CD4-positive, alpha-beta memory T cell (primary cell): ENCODE measurements around the gene VRK3. TPM values are rescaled to one million over a fixed set of nuclear protein-coding genes. Genes with fewer than 3 reads are reported as not detected.
"Not testable (repeated sequence)": the region's sequence is repeated elsewhere in the genome, so short reads cannot be mapped to it uniquely, and the experiment has no call there.

Experiments used
- CTCF ChIA-PET: fragments of 350-600 bp; sonication (Branson Sonifier 250); formaldehyde crosslinking; loops from one replicate; lab custom pipeline; 2021; ENCODE audit warnings: inconsistent platforms; ENCODE audit not compliant: partially characterized antibody; lab: Charles Lee
- POLR2A ChIA-PET: fragments of 350-600 bp; sonication (Branson Sonifier 250); formaldehyde crosslinking; loops from one replicate; lab custom pipeline; 2021; ENCODE audit not compliant: partially characterized antibody; lab: Charles Lee
- DNase-seq, 5 donors: peaks; one replicate each; pipeline versions ENCODE4 v3.0.0 to v3.0.0-alpha.2; 2020 to 2022; ENCODE audit warnings: mixed read lengths in 1 of 5
- H3K27ac ChIP-seq: one replicate; pipeline ENCODE4 v1.7.0; 2013; ENCODE audit warnings: low read depth, low read length
- H3K27me3 ChIP-seq: 2 replicates; pipeline ENCODE4 v1.7.0; 2013; ENCODE audit warnings: mild to moderate bottlenecking, low read length, moderate library complexity; ENCODE audit not compliant: insufficient read depth
- H3K36me3 ChIP-seq: 2 replicates; pipeline ENCODE4 v1.7.0; 2013; ENCODE audit warnings: mild to moderate bottlenecking, low read length, moderate library complexity; ENCODE audit not compliant: insufficient read depth
- H3K4me1 ChIP-seq: 2 replicates; pipeline ENCODE4 v1.7.0; 2013; ENCODE audit warnings: mild to moderate bottlenecking, low read length, moderate library complexity; ENCODE audit not compliant: insufficient read depth
- H3K4me3 ChIP-seq, 2 donors: one replicate each; pipeline ENCODE4 v1.7.0; 2013; ENCODE audit warnings: low read length in 2 of 2, mild to moderate bottlenecking in 1 of 2
- H3K9me3 ChIP-seq, 2 donors: one replicate each; pipeline ENCODE4 v1.7.0; 2013; ENCODE audit warnings: low read length in 2 of 2, control low read depth in 1 of 2; ENCODE audit not compliant: control insufficient read depth in 1 of 2
- H3K27ac Mint-ChIP-seq, 7 donors: one replicate each; pipeline ENCODE4 v1.8.0; 2020 to 2021; ENCODE audit warnings: mixed read lengths in 7 of 7, mild to moderate bottlenecking in 6 of 7, inconsistent platforms in 3 of 7, moderate library complexity in 3 of 7
- H3K27me3 Mint-ChIP-seq, 2 donors: one replicate each; pipeline ENCODE4 v1.8.0; 2020 to 2021; ENCODE audit warnings: mixed read lengths in 2 of 2
- H3K36me3 Mint-ChIP-seq, 2 donors: one replicate each; pipeline ENCODE4 v1.8.0; 2020 to 2021; ENCODE audit warnings: mixed read lengths in 2 of 2, inconsistent platforms in 1 of 2, mild to moderate bottlenecking in 1 of 2
- H3K4me1 Mint-ChIP-seq, 4 donors: one replicate each; pipeline ENCODE4 v1.8.0; 2020 to 2021; ENCODE audit warnings: mixed read lengths in 4 of 4, mild to moderate bottlenecking in 1 of 4
- H3K4me3 Mint-ChIP-seq, 8 donors: one replicate each; pipeline ENCODE4 v1.8.0; 2020 to 2021; ENCODE audit warnings: mixed read lengths in 8 of 8, mild to moderate bottlenecking in 7 of 8, moderate library complexity in 6 of 8, inconsistent platforms in 3 of 8
- H3K9me3 Mint-ChIP-seq, 8 donors: one replicate each; pipeline ENCODE4 v1.8.0; 2020 to 2021; ENCODE audit warnings: mixed read lengths in 8 of 8, mild to moderate bottlenecking in 5 of 8, inconsistent platforms in 3 of 8, moderate library complexity in 1 of 8
- intact Hi-C: fragments of 100-400 bp; cut with micrococcal nuclease; formaldehyde crosslinking; loops from one replicate; pipeline ENCODE4 v1.15.1; 2023
- polyA plus RNA-seq, 2 donors: library from polyadenylated mRNA; unstranded; fragments of 300-500 nt; fragmentation: Illumina TruSeq; gene quantifications; one replicate each; pipeline ENCODE4 v1.2.3, GENCODE V29; 2021
- total RNA-seq, 2 experiments: library from RNA; stranded (reverse); gene quantifications; one replicate each; pipeline ENCODE4 v1.2.3, GENCODE V29; 2021

The VRK3 gene
- total and polyA plus RNA-seq, 4 experiments from 2014 or later, result 85.8 to 114 (median 108) TPM

DNA sequence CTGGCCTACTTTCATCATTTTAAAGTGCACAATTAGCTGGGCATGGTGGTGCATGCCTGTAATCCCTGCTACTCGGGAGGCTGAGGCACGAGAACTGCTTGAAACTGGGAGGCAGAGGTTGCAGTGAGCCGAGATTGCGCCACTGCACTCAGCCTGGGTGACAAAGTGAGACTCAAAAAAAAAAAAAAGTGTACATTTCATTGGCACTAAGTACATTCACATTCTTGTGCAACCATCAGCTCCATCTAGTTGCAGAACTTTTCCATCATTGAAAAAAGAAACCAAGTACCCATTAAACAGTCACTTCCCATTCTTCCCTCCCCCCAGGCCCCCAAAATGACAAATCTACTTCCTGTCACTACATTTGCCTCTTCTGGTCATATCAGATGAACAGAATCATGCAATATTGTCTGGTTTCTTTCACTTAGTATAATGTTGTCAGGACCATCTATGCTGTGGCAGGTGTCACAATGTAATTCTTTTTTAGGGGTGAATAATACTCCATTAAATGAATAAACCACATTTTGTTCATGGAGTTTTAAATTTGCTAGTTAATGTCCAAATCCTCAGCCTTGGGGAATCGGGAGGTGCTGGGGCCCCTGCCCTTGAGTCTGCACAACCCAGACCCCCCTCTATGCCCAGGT lies 56.8 kb downstream of the VRK3 start:
- DNase-seq, result no peak
- H3K9me3 Mint-ChIP-seq, result peaks cover 0 to 2% (median 0%) of the 10 kb centered on the region in 8 donors
- peaks cover 6% of the 10 kb centered on the region for H3K27me3 ChIP-seq
- H3K36me3 ChIP-seq, result no peaks in the 10 kb centered on the region
- no peak overlapping the region for H3K4me3 ChIP-seq
- no peaks in the 10 kb centered on the region for H3K9me3 ChIP-seq
- H3K27ac ChIP-seq, result no peak overlapping the region
- no peaks in the 10 kb centered on the region for H3K4me1 Mint-ChIP-seq
- ChIA-PET CTCF (no interaction called here), POLR2A (no interaction called here)
- intact Hi-C loops, result no loop called here
- H3K27ac Mint-ChIP-seq, result peak overlapping the region in 1 of 7 donors; percentile 49
- no peaks in the 10 kb centered on the region for H3K4me1 ChIP-seq
- H3K27me3 Mint-ChIP-seq, result peaks cover 6 to 14% of the 10 kb centered on the region in 2 donors
- H3K4me3 Mint-ChIP-seq, result no peak overlapping the region
- H3K36me3 Mint-ChIP-seq, result no peaks in the 10 kb centered on the region

GRCh38 chr19:49960980-49961379 lies 64.2 kb downstream of the VRK3 start, which contains the start of gene SIGLEC11:
Gene SIGLEC11, minus strand, starts transcription at chr19:49961172. Its CDS starts 91 bp downstream, at chr19:49961081.
- H3K9me3 ChIP-seq, H3K36me3 Mint-ChIP-seq, H3K9me3 Mint-ChIP-seq, H3K36me3 ChIP-seq, H3K27ac ChIP-seq, DNase-seq, H3K27me3 Mint-ChIP-seq, H3K4me3 Mint-ChIP-seq, CTCF ChIA-PET, H3K4me1 ChIP-seq, H3K27me3 ChIP-seq, H3K27ac Mint-ChIP-seq, H3K4me3 ChIP-seq, POLR2A ChIA-PET, intact Hi-C loops, H3K4me1 Mint-ChIP-seq: not testable (repeated sequence)

- H3K4me3 ChIP-seq, H3K27me3 ChIP-seq, H3K4me1 Mint-ChIP-seq, H3K36me3 ChIP-seq, H3K9me3 ChIP-seq, CTCF ChIA-PET, POLR2A ChIA-PET, H3K36me3 Mint-ChIP-seq, H3K4me3 Mint-ChIP-seq, intact Hi-C loops, H3K27ac Mint-ChIP-seq, H3K27me3 Mint-ChIP-seq, H3K9me3 Mint-ChIP-seq, DNase-seq, H3K27ac ChIP-seq, H3K4me1 ChIP-seq: not testable (repeated sequence)
These were observed 65.3 kb downstream of the VRK3 start for GRCh38 chr19:49959892-49960291.

GRCh38 chr19:49958596-49958995 lies 66.6 kb downstream of the VRK3 start:
- H3K4me1 ChIP-seq, H3K27me3 ChIP-seq, H3K4me3 Mint-ChIP-seq, H3K36me3 Mint-ChIP-seq, H3K27ac ChIP-seq, CTCF ChIA-PET, POLR2A ChIA-PET, H3K27ac Mint-ChIP-seq, DNase-seq, H3K4me1 Mint-ChIP-seq, H3K4me3 ChIP-seq, H3K9me3 ChIP-seq, H3K36me3 ChIP-seq, intact Hi-C loops, H3K9me3 Mint-ChIP-seq: not testable (repeated sequence)
- peaks cover 8 to 12% of the 10 kb centered on the region in 2 donors for H3K27me3 Mint-ChIP-seq

DNA sequence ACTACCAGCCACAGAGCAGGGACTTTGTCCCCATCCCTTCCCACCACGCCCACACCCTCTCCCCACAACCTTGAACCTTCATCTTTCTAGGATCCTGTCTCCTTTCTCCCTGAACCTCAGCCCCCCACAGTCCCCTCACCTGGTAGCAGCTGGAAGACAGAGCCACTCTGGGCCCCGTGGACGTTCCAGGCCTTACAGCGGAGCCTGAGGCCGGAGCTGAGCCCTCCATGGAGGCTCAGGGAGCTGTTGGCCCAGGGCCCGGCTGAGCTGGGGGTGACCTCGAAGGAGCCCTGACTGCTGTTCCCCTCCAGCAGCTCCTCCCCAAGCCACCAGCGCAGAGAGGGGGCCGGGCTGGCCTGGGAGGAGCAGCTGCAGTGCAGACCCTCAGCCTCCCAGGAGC lies 67.0 kb downstream of the VRK3 start:
- intact Hi-C loops, H3K27ac ChIP-seq, H3K36me3 Mint-ChIP-seq, H3K4me3 Mint-ChIP-seq, H3K4me1 ChIP-seq, H3K9me3 Mint-ChIP-seq, H3K36me3 ChIP-seq, H3K9me3 ChIP-seq, H3K27ac Mint-ChIP-seq, DNase-seq, H3K4me1 Mint-ChIP-seq, H3K27me3 ChIP-seq, H3K4me3 ChIP-seq, CTCF ChIA-PET, POLR2A ChIA-PET: not testable (repeated sequence)
- H3K27me3 Mint-ChIP-seq, result peaks cover 6 to 14% of the 10 kb centered on the region in 2 donors

DNA sequence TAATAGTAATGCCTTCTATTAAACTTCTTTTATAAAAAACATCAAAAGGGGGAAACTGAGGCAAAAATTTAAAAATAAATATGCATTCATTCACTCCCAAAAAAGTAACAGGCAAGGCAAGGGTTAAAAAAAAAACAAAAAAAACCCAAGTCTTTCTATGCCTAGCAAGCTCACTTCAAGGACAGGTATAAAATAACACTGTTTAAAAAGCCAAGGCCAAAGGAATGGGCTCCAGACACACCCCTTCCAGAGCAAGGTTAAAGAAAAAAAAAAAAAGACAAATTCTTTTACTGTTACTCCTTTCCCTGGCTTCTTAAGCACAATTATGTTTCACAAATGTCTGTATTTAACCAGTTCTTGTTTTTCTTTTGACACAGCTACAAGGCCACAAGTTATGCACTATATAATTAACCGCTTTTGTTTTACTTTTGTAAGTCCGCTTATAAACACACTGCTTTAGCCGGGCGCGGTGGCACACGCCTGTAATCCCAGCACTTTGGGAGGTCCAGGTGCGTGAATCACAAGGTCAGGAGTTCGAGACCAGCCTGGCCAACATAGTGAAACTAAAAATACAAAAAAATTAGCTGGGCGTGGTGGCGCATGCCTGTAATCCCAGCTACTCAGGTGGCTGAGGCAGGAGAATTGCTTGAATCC lies 67.8 kb downstream of the VRK3 start:
- ChIA-PET POLR2A (no interaction called here), CTCF (no interaction called here)
- Histone ChIP-seq H3K27ac (no peak overlapping the region), H3K27me3 (no peaks in the 10 kb centered on the region), H3K9me3 (no peaks in the 10 kb centered on the region), H3K4me1 (no peaks in the 10 kb centered on the region), H3K36me3 (no peaks in the 10 kb centered on the region), H3K4me3 (no peak overlapping the region)
- H3K4me1 Mint-ChIP-seq, result no peaks in the 10 kb centered on the region
- H3K9me3 Mint-ChIP-seq, result peaks cover 0 to 8% (median 0%) of the 10 kb centered on the region in 8 donors
- DNase-seq, result no peak
- H3K27ac Mint-ChIP-seq, result no peak overlapping the region
- peaks cover 6 to 14% of the 10 kb centered on the region in 2 donors for H3K27me3 Mint-ChIP-seq
- intact Hi-C loops, result no loop called here
- no peak overlapping the region for H3K4me3 Mint-ChIP-seq
- no peaks in the 10 kb centered on the region for H3K36me3 Mint-ChIP-seq

- DNase-seq, result no peak
- CTCF ChIA-PET, result no interaction called here
- H3K4me1 Mint-ChIP-seq, result no peaks in the 10 kb centered on the region
- Histone ChIP-seq H3K9me3 (no peaks in the 10 kb centered on the region), H3K27me3 (no peaks in the 10 kb centered on the region), H3K27ac (no peak overlapping the region), H3K4me1 (no peaks in the 10 kb centered on the region), H3K4me3 (no peak overlapping the region), H3K36me3 (no peaks in the 10 kb centered on the region)
- POLR2A ChIA-PET, result no interaction called here
- intact Hi-C loops, result no loop called here
- H3K27ac Mint-ChIP-seq, result no peak overlapping the region
- H3K4me3 Mint-ChIP-seq, result no peak overlapping the region
- H3K36me3 Mint-ChIP-seq, result no peaks in the 10 kb centered on the region
- H3K27me3 Mint-ChIP-seq, result peaks cover 3 to 17% of the 10 kb centered on the region in 2 donors
- H3K9me3 Mint-ChIP-seq, result peaks cover 0 to 2% (median 0%) of the 10 kb centered on the region in 8 donors
These were observed 69.1 kb downstream of the VRK3 start for GRCh38 chr19:49956115-49956495.
